HepG2 (cell line): ENCODE measurements around the gene PRR22. TPM values are rescaled to one million over a fixed set of nuclear protein-coding genes. Genes with fewer than 3 reads are reported as not detected.
A peak's percentile ranks its signal among the peaks of the same experiment; 100 is the strongest.

Experiments
- DNMT1 ChIP-seq: sonication (generic); formaldehyde crosslinking; IDR thresholded peaks from 2 replicates; pipeline ENCODE4 v1.5.1; 2020; ENCODE audit warnings: mild to moderate bottlenecking, missing genetic modification reagents
- HMGA1 ChIP-seq: sonication (generic); formaldehyde crosslinking; conservative IDR thresholded peaks from 2 replicates; pipeline ENCODE4 v1.4.0; 2020; ENCODE audit warnings: missing genetic modification reagents
- HNRNPL ChIP-seq: fragments of 200-400 bp; formaldehyde crosslinking; IDR thresholded peaks from 2 replicates; pipeline ENCODE4 v1.6.1; 2017; ENCODE audit warnings: mild to moderate bottlenecking, low read depth, low read length
- ISX ChIP-seq: sonication (generic); formaldehyde crosslinking; conservative IDR thresholded peaks from 2 replicates; pipeline ENCODE4 v1.5.0; 2020; ENCODE audit warnings: missing genetic modification reagents
- JUND ChIP-seq: sonication (generic); formaldehyde crosslinking; IDR thresholded peaks from 2 replicates; pipeline ENCODE4 v1.8.0; 2022; ENCODE audit warnings: mild to moderate bottlenecking, missing genetic modification reagents
- MAX ChIP-seq: IDR thresholded peaks from 2 replicates; pipeline ENCODE4 v1.6.1; 2012; ENCODE audit warnings: inconsistent platforms
- MEF2D ChIP-seq: sonication (generic); formaldehyde crosslinking; IDR thresholded peaks from 2 replicates; pipeline ENCODE4 v1.5.1; 2020; ENCODE audit warnings: mild to moderate bottlenecking, missing genetic modification reagents
- MLX ChIP-seq: IDR thresholded peaks from 2 replicates; pipeline ENCODE4 v1.6.1; 2016
- MTF1 ChIP-seq: sonication (generic); formaldehyde crosslinking; IDR thresholded peaks from 2 replicates; pipeline ENCODE4 v1.5.0; 2020; ENCODE audit warnings: missing genetic modification reagents
- NCOR1 ChIP-seq: fragments of 200-600 bp; sonication (generic); IDR thresholded peaks from 2 replicates; pipeline ENCODE4 v1.7.0; 2017; ENCODE audit warnings: antibody characterized with exemption, low read length, borderline replicate concordance
- PHF21A ChIP-seq: sonication (generic); formaldehyde crosslinking; IDR thresholded peaks from 2 replicates; pipeline ENCODE4 v1.5.0; 2020; ENCODE audit warnings: mild to moderate bottlenecking, missing genetic modification reagents
- PRPF4 ChIP-seq: fragments of 200-400 bp; formaldehyde crosslinking; IDR thresholded peaks from 2 replicates; pipeline ENCODE4 v1.6.1; 2016; ENCODE audit warnings: low read length, low read depth; ENCODE audit not compliant: poor library complexity, severe bottlenecking
- RELA ChIP-seq: sonication (generic); formaldehyde crosslinking; IDR thresholded peaks from 2 replicates; pipeline ENCODE4 v1.4.0; 2020; ENCODE audit warnings: missing genetic modification reagents
- RFX3 ChIP-seq: IDR thresholded peaks from 2 replicates; pipeline ENCODE4 v1.6.1; 2016; ENCODE audit warnings: missing biosample characterization, missing genetic modification reagents
- SIX1 ChIP-seq: sonication (generic); formaldehyde crosslinking; IDR thresholded peaks from 2 replicates; pipeline ENCODE4 v1.4.0; 2020; ENCODE audit warnings: missing genetic modification reagents, borderline replicate concordance
- TRAFD1 ChIP-seq: sonication (generic); formaldehyde crosslinking; IDR thresholded peaks from 2 replicates; pipeline ENCODE4 v1.5.1; 2020; ENCODE audit warnings: missing genetic modification reagents, mild to moderate bottlenecking, borderline replicate concordance
- ZIK1 ChIP-seq: sonication (generic); formaldehyde crosslinking; IDR thresholded peaks from 2 replicates; pipeline ENCODE4 v1.5.0; 2020; ENCODE audit warnings: mild to moderate bottlenecking, low read depth, missing genetic modification reagents, borderline replicate concordance
- ZKSCAN5 ChIP-seq: sonication (generic); formaldehyde crosslinking; IDR thresholded peaks from 2 replicates; pipeline ENCODE4 v1.5.1; 2020; ENCODE audit warnings: mild to moderate bottlenecking, missing genetic modification reagents
- ZKSCAN8 ChIP-seq: IDR thresholded peaks from 2 replicates; pipeline ENCODE4 v1.6.1; 2016; ENCODE audit warnings: borderline replicate concordance, missing genetic modification reagents, missing compliant biosample characterization
- ZNF207 ChIP-seq: fragments of 450-650 bp; IDR thresholded peaks from 2 replicates; pipeline ENCODE4 v1.6.1; 2016; ENCODE audit warnings: antibody characterized with exemption, borderline replicate concordance
- ZNF230 ChIP-seq: sonication (generic); formaldehyde crosslinking; IDR thresholded peaks from 2 replicates; pipeline ENCODE4 v1.4.0; 2020; ENCODE audit warnings: mild to moderate bottlenecking, missing genetic modification reagents
- ZNF343 ChIP-seq: sonication (generic); formaldehyde crosslinking; IDR thresholded peaks from 2 replicates; pipeline ENCODE4 v1.4.0; 2020; ENCODE audit warnings: mild to moderate bottlenecking, missing genetic modification reagents
- ZNF530 ChIP-seq: sonication (generic); formaldehyde crosslinking; IDR thresholded peaks from 2 replicates; pipeline ENCODE4 v1.5.0; 2020; ENCODE audit warnings: low read depth, mild to moderate bottlenecking, missing genetic modification reagents
- ZNF639 ChIP-seq: conservative IDR thresholded peaks from 2 replicates; pipeline ENCODE4 v1.6.1; 2018; ENCODE audit warnings: missing genetic modification reagents
- ZNF883 ChIP-seq: sonication (generic); formaldehyde crosslinking; IDR thresholded peaks from 2 replicates; pipeline ENCODE4 v1.5.1; 2020; ENCODE audit warnings: mild to moderate bottlenecking, missing genetic modification reagents; ENCODE audit errors: not compliant biosample characterization
- ZSCAN20 ChIP-seq: sonication (generic); formaldehyde crosslinking; IDR thresholded peaks from 2 replicates; pipeline ENCODE4 v1.4.0; 2020; ENCODE audit warnings: missing genetic modification reagents, mild to moderate bottlenecking, borderline replicate concordance
- ZSCAN29 ChIP-seq: sonication (generic); formaldehyde crosslinking; conservative IDR thresholded peaks from 2 replicates; pipeline ENCODE4 v1.4.0; 2020; ENCODE audit warnings: mild to moderate bottlenecking, missing genetic modification reagents
- ZZZ3 ChIP-seq: sonication (generic); formaldehyde crosslinking; IDR thresholded peaks from 2 replicates; pipeline ENCODE4 v1.4.0; 2020; ENCODE audit warnings: missing genetic modification reagents, mild to moderate bottlenecking, borderline replicate concordance
- polyA plus RNA-seq, 8 experiments: library from polyadenylated mRNA; depleted of rRNA in 3 of 8; stranded (reverse) in 7 of 8; unstranded in 1 of 8; fragments of >200 nt; fragmentation: Illumina TruSeq in 4 of 8; extraction: Trizol in 4 of 8; gene quantifications; 2 replicates each; pipeline versions ENCODE4 v1.2.1 to v1.2.3, GENCODE V29; 2011 to 2016; ENCODE audit warnings: low read depth in 4 of 8, missing spikeins in 1 of 8, mixed read lengths in 1 of 8; ENCODE audit not compliant: insufficient read depth in 1 of 8
- total RNA-seq, 5 experiments: library from RNA; depleted of rRNA; stranded (reverse); fragments of >200 nt; fragmentation: Illumina TruSeq; extraction: Trizol; gene quantifications; 2 replicates each; pipeline ENCODE4 v1.2.3, GENCODE V29; 2016; ENCODE audit warnings: low read depth in 1 of 5

PRR22 gene
- total and polyA plus RNA-seq, 2 of the 13 experiments (the other 11 are each of a cell fraction or from before 2014, with no cell fraction given): 0.84 to 2.3 TPM

DNA sequence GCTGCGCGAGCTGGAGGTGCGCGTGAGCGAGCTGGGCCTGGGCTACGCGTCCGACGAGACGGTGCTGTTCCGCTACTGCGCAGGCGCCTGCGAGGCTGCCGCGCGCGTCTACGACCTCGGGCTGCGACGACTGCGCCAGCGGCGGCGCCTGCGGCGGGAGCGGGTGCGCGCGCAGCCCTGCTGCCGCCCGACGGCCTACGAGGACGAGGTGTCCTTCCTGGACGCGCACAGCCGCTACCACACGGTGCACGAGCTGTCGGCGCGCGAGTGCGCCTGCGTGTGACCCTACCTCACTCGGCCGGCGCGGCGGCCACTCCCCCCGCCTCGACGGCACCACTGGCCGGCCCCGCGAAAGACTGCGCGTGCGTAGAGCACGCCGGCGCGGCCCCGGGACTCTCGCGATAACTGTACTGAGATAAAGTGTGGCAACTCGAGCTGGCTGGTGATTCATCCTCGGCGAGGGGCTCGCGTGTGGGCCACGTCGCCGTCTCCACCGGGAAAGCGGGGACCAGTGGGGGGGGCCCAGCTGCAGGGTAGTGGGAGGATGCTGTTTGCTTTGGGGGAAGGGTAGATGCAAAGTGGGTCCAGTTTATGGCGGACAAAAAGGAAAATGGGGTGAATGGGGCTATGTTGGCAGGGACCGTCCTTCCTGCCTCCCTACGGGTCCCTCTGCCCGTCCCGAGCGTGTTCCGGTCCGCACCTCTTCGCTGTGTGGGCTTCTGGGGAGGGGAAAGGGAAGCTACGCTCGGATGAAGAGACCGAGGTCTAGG, 43.5 kb upstream of the PRR22 start (continued):
- peak; percentile 67; the same call in 1 of the 2 replicates for TF ChIP-seq ZNF639 (CRISPR knock-in tag)
- TF ChIP-seq ZNF530: no peak
- peak; percentile 34; the same call in 1 of the 2 replicates for TF ChIP-seq SIX1 (CRISPR knock-in tag)
- TF ChIP-seq PRPF4: no peak
- TF ChIP-seq ZNF230: no peak; the same call in 1 of the 2 replicates
- 0 out of 2 replicates have a peak, but pooled peaks have one; percentile 76 for TF ChIP-seq ZKSCAN8 (CRISPR knock-in tag)
- no peak for TF ChIP-seq ZNF207
- 0 out of 2 replicates have a peak, but pooled peaks have one; percentile 23 for TF ChIP-seq ZKSCAN5
- TF ChIP-seq ZSCAN29 (CRISPR knock-in tag): no peak
- TF ChIP-seq TRAFD1: peak; percentile 82; the same call in 1 of the 2 replicates
- peak; percentile 69; the same call in 1 of the 2 replicates for TF ChIP-seq MLX
- TF ChIP-seq HNRNPL: peak; percentile 72; the same call in 1 of the 2 replicates
- peak; percentile 92 for TF ChIP-seq DNMT1 (CRISPR knock-in tag)
- peak; percentile 91 for TF ChIP-seq MEF2D
- TF ChIP-seq NCOR1: no peak
- no peak for TF ChIP-seq ISX
- TF ChIP-seq HMGA1 (CRISPR knock-in tag): no peak
- TF ChIP-seq RFX3 (CRISPR knock-in tag): no peak
- no peak for TF ChIP-seq ZSCAN20 (CRISPR knock-in tag)
- peak; percentile 52; the same call in 1 of the 2 replicates for TF ChIP-seq ZZZ3
- no peak for TF ChIP-seq MTF1 (CRISPR knock-in tag)
- TF ChIP-seq ZNF883 (CRISPR knock-in tag): peak; percentile 92
- peak; percentile 61; the same call in 1 of the 2 replicates for TF ChIP-seq PHF21A (CRISPR knock-in tag)
- 0 out of 2 replicates have a peak, but pooled peaks have one; percentile 67 for TF ChIP-seq ZNF343 (CRISPR knock-in tag)
- TF ChIP-seq JUND (CRISPR knock-in tag): peak; percentile 97
- no peak for TF ChIP-seq ZIK1
- peak; percentile 80 for TF ChIP-seq MAX
- TF ChIP-seq RELA (CRISPR knock-in tag): no peak
